ENCODE data around the gene ELP5. TPM values are rescaled to one million over a fixed set of nuclear protein-coding genes. Genes with fewer than 3 reads are reported as not detected.
"Not testable (repeated sequence)": the region's sequence is repeated elsewhere in the genome, so short reads cannot be mapped to it uniquely, and the experiment has no call there.

Gene ELP5
- total RNA-seq, 1 donor from 2014 or later, result 26.9 TPM

- DNase-seq (ENCODE audit: low spot score in 2 of 2) (peak; percentile 97 to 98), FAIRE-seq (no peak)
These were observed 17.7 kb upstream of the ELP5 start, which contains the start of gene DVL2 for GRCh38 chr17:7234083-7234951. Gene DVL2, minus strand, starts transcription at chr17:7234517. Its CDS starts 255 bp downstream, at chr17:7234262.

GRCh38 chr17:7235693-7236665 lies 16.0 kb upstream of the ELP5 start:
- no peak for FAIRE-seq

DNA sequence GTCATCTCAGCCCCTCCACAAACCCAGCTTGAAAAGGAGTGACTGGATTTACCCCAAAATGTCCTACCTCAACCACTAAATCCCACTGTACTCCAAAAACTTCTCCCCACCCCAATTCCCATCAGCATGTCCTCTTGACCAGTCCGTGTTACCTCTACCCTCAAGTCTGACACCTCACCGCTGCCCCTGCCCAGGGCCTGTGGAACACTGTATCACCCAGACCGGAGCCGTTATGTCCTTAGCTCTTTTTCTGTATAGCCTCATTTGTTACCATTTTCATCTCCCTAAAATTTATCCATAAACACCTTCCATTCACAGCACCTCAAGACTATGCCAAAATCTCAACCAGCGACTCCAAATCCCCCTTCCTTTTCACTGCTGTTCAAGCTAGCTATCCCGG lies 15.2 kb upstream of the ELP5 start:
- DNase-seq (ENCODE audit: low spot score in 2 of 2) (no peak), FAIRE-seq (no peak)

More at GRCh38 chr17:7235693-7236665, 16.0 kb upstream of the ELP5 start:
- DNase-seq (ENCODE audit: low spot score in 2 of 2), result no peak

GRCh38 chr17:7237266-7237760 lies 14.7 kb upstream of the ELP5 start:
- DNase-seq (ENCODE audit: low spot score in 2 of 2) (no peak), FAIRE-seq (no peak)

- FAIRE-seq (no peak), DNase-seq (ENCODE audit: low spot score in 2 of 2) (peak; percentile 76)
These were observed 14.1 kb upstream of the ELP5 start for GRCh38 chr17:7237761-7238419.

DNA sequence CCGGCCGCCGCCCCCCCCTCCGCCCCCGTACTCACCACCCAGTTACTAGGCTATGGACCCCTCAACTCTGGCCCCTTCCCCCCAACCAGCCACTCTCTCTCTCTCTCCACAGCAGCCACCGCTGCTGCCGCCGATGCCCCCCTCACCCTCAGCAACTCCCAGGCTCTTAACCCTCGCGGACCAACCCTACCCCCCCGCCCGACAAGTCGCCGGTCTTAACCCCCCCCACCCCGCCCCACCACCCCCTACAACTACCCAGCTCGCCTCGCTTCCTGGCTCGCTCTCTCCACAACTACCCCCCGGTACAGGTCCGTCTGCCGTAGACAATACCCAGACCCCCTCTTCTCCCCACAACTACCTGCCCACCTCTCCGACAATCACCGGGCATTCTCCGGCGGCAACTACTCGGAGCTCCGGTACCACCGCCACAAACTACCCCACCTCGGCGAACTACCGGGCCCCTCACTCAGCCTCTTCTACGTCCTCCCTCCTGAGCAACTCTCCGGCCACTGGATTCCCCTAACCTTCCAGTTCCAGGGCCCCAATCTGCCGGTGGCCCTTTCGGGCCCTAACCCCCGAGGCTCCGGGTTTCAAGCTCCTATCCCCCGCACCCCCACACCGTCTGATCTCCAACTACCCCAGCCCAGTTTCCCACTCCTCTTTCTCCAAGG lies 13.5 kb upstream of the ELP5 start:
- FAIRE-seq (no peak), DNase-seq (ENCODE audit: low spot score in 2 of 2) (no peak)

DNA sequence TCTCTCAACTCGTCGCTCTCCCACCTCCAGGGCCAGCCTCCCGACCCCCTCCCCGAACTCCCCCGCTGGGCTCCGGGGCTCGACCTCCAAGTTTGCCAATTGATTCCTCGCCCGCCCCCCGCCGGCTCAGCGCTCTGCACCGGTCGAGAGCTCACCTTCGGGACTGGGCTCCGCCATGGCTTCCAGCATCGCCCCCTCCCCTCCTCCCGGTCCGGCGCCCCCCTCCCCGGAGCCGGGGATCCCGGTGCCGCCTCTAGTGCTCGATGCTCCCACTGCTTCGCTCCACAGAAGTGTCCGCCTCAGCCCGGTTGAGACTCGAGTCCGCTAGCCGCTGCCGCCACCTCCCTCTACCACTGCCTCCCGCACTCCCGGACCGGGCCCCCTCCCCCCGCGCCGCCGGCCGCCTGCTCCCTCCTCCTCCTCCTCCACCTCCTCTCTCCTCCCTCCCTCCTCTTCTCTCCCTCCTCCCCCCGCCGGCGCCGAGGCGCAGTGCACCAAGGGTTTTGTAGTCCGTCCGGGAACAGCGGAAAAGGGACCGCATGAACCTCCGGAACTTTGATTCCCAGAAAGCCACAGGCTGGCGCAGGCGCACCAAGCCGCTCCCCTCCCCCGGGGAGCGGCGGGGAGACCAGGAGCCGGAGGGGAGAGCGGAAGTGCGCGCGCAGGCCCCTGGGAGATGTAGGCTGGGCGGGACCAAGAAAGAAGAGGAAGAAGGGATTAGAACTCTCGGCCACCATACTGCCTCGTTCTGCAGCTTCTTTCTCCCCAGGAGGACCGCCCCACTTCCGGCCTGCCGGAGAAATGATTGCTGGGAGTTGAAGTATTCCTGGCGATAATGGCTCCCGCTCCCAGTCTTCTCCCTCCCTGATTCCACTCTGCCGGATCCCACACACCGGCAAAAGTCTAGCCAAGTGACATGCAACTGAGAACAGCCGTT lies 12.7 kb upstream of the ELP5 start, which contains the start of gene PHF23:
PHF23 (minus strand) TSS at position 367 of the 937 bp plus-strand sequence; CDS start at position 189, 178 bp downstream.
- peak; percentile 73 for FAIRE-seq
- peak; percentile 98 for DNase-seq (ENCODE audit: low spot score in 2 of 2)

DNA sequence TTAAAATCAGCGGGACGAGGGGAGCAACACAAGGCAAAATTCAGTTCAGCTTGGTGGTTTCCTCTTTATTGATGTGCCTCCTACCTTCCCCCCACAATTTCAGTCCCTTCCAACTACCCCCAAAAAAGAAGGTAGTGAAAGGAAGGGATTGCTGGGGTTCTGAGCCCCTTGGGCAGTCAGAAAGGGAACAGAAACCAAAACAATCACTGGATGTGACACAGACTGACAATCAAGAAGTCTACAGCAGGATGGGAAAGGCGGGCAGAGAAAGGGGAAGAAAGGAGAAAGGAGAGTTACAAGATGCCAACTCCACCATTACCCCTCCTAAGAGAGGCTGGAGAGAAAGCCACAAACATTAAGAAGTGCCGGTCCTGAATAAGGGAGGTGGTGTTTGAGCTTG lies 11.6 kb upstream of the ELP5 start:
- FAIRE-seq (no peak), DNase-seq (ENCODE audit: low spot score in 2 of 2) (no peak)

- DNase-seq (ENCODE audit: low spot score in 2 of 2), result no peak
- FAIRE-seq, result no peak
These were observed 10.8 kb upstream of the ELP5 start for GRCh38 chr17:7241090-7241733.

GRCh38 chr17:7241783-7242716 lies 10.0 kb upstream of the ELP5 start, which contains the start of gene GABARAP:
Gene GABARAP, minus strand, starts transcription at chr17:7242449. Its CDS starts 119 bp downstream, at chr17:7242330.
- DNase-seq (ENCODE audit: low spot score in 2 of 2) (peak; percentile 81 to 88), FAIRE-seq (no peak)

DNA sequence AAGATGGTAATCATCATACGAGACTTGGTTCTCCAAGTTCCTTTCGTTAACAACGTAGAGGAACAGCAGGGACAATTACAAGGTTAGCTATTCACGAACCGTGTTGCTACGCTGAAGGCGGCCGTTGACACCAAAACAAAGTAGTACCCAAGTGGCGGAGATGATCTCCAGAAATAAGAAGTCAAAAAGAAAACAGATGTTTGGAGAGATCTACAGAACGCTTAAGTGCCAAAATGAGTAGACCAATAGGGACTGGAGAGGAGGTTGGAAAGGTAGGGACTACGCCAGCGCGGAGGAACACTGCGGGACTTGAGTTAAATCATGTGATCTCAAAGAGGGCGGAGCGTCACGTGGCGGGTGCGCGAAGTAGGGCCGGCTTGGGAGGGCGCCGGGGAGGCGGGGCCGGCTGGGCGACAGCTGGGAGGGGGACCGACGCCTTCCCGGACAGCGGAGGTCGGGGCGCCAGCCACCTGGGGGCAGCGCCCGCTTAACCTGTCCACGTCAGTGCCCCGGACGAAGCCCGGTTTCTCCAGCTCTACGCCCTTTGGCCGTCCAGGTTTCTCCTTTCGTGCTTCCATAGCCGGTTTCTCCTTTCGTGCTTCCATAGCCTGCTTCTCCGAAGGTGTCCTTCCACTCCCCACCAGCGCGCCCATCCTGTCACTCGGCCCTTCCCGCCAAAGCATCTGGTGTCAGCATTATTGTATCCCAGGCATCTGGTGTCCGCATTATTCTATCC lies 9.1 kb upstream of the ELP5 start:
- FAIRE-seq, result no peak
- peak; percentile 91 to 93 for DNase-seq (ENCODE audit: low spot score in 2 of 2)

DNA sequence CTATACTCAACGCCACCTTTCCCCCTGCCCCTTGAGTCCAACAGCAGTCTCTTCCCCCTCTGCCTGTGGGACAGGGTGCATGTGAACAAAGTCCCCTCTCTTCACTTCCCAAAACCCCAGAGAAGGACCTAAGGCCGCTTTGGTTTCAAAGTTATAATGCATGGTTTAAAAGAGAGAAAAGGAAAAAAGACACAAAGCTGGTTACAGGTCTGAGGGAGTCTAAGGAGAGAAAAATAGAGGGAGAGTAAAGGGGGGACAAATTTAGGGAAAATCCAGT lies 8.6 kb upstream of the ELP5 start:
- FAIRE-seq (no peak), DNase-seq (ENCODE audit: low spot score in 2 of 2) (no peak)

DNA sequence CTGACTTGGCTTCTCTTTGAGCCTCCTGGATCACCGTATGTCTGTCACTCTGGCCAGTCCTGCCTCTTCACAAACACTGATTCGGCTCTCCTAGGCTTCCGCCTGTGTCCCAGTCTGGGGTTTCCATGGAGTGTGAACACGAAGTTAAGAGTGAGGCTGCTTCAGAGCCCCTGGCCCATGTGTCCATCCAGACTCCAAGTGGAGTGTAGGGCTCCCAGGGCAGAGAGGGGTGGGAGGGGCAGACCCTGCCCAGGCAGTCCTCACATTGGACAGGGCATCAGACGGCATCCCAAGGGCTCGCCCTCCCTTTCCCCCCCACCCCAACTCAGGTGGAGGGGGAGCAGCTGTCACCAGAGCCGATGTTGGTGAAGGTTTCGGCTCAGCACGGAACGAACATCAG lies 8.2 kb upstream of the ELP5 start:
- not testable (repeated sequence) for DNase-seq (ENCODE audit: low spot score in 2 of 2); FAIRE-seq

DNA sequence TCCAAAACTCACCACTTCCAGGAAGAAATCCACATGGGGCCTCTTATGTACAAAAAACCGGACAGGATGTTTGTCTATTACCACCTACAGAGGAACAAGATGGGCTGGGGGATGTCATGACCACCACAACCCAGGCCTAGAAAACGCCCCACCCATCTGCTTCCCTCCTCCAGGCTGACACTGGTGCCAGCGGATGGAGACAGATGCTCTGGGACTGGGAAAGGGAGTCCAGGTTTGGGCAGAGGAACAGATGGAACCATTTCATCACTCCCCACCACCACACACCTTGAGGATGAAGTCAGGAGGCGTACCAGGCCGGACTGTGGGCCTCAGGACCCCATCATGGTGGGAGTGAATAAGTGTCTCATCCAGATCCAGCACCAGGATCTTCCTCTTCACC lies 5.2 kb upstream of the ELP5 start:
- no peak for FAIRE-seq
- DNase-seq (ENCODE audit: low spot score in 2 of 2), result no peak

- DNase-seq (ENCODE audit: low spot score in 2 of 2), result no peak
- FAIRE-seq, result no peak
These were observed 3.2 kb upstream of the ELP5 start for GRCh38 chr17:7248796-7249195.

DNA sequence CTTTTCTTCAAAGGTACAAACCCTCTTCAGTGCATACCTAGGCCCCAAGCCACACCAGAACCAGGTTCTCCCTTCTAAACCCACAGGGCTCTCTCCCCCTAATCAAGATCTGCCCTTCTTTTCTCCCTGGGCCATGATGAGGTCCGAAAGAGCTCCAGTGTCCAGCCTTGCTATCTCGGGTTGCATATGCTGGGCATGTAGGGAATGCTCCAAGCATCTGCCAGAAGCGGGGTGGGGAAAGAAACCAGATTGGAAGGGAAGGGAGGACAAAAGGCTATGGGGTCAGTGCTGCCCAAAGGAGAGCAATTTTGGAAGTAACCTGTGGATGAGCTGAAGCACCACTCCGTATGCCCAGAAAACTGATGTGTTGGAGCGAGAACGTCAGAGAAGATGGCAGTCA lies 2.8 kb upstream of the ELP5 start:
- DNase-seq (ENCODE audit: low spot score in 2 of 2) (no peak), FAIRE-seq (no peak)
